22Rv1 (cell line): ENCODE results near the gene PLA2G4A.

Source experiments
- CTCF ChIP-seq: fragments of 450-650 bp; IDR thresholded peaks from 2 replicates; pipeline ENCODE4 v1.5.1; 2017; ENCODE audit warnings: mild to moderate bottlenecking
- ZFX ChIP-seq: fragments of 450-650 bp; IDR thresholded peaks from 2 replicates; pipeline ENCODE4 v1.6.1; 2017; ENCODE audit warnings: antibody characterized with exemption, borderline replicate concordance

GRCh38 chr1:186839041-186839400 lies 10.3 kb downstream of the PLA2G4A start:
- no peak for TF ChIP-seq CTCF
- TF ChIP-seq ZFX = no peak
